Stimulated activated CD4-positive, alpha-beta T cell treated with anti-CD3 and anti-CD28 coated beads, Interleukin-15, amount 100 ng/mL, for 48 hours (primary cell): ENCODE measurements around the gene ALDH1L1.

Experiments
- DNase-seq, 2 donors: peaks; one replicate each; pipeline ENCODE4 v3.0.0-alpha.2; 2020; ENCODE audit warnings: low read depth in 2 of 2

ALDH1L1 gene

GRCh38 chr3:126054870-126055269 lies 125.5 kb downstream of the ALDH1L1 start:
- DNase-seq: no peak

GRCh38 chr3:126053949-126054569 lies 126.3 kb downstream of the ALDH1L1 start:
- DNase-seq: no peak
